H9 (cell line): ENCODE data around the gene RPL22. TPM values are rescaled to one million over a fixed set of nuclear protein-coding genes. Genes with fewer than 3 reads are reported as not detected.
A peak's percentile ranks its signal among the peaks of the same experiment; 100 is the strongest.

ENCODE experiments used
- DNase-seq: peaks from one replicate; pipeline ENCODE4 v3.0.0-alpha.2; 2017
- H2AFZ ChIP-seq: one replicate; pipeline ENCODE4 v1.6.1; 2013; ENCODE audit warnings: mild to moderate bottlenecking, low read length, control low read depth, moderate library complexity
- H2AK5ac ChIP-seq: 2 replicates; pipeline ENCODE4 v1.6.1; 2013; ENCODE audit warnings: low read length, control low read depth, mixed read lengths; ENCODE audit not compliant: insufficient read length
- H2BK120ac ChIP-seq: one replicate; pipeline ENCODE4 v1.6.1; 2013; ENCODE audit warnings: low read depth, mild to moderate bottlenecking, low read length, control low read depth, inconsistent platforms; ENCODE audit not compliant: poor library complexity, severe bottlenecking
- H2BK12ac ChIP-seq: 2 replicates; pipeline ENCODE4 v1.6.1; 2013; ENCODE audit warnings: low read length, control low read depth, mixed read lengths, low read depth; ENCODE audit not compliant: insufficient read length
- H2BK15ac ChIP-seq: 2 replicates; pipeline ENCODE4 v1.6.1; 2013; ENCODE audit warnings: low read depth, low read length, control low read depth
- H2BK20ac ChIP-seq: one replicate; pipeline ENCODE4 v1.6.1; 2013; ENCODE audit warnings: low read depth, mild to moderate bottlenecking, low read length, control low read depth, inconsistent platforms; ENCODE audit not compliant: poor library complexity, severe bottlenecking
- H2BK5ac ChIP-seq: 2 replicates; pipeline ENCODE4 v1.6.1; 2013; ENCODE audit warnings: low read length, control low read depth, mixed read lengths; ENCODE audit not compliant: insufficient read length
- H3K14ac ChIP-seq: 2 replicates; pipeline ENCODE4 v1.6.1; 2013; ENCODE audit warnings: low read length, control low read depth; ENCODE audit not compliant: insufficient read depth
- H3K18ac ChIP-seq: 2 replicates; pipeline ENCODE4 v1.6.1; 2013; ENCODE audit warnings: low read depth, mild to moderate bottlenecking, mixed read lengths, low read length, control low read depth; ENCODE audit not compliant: insufficient read length
- H3K23ac ChIP-seq: 2 replicates; pipeline ENCODE4 v1.6.1; 2013; ENCODE audit warnings: low read length, control low read depth, mixed read lengths, low read depth; ENCODE audit not compliant: insufficient read length
- H3K23me2 ChIP-seq: 2 replicates; pipeline ENCODE4 v1.6.1; 2013; ENCODE audit warnings: low read depth, mild to moderate bottlenecking, mixed read lengths, low read length, control low read depth; ENCODE audit not compliant: insufficient read length, poor library complexity, severe bottlenecking
- H3K27ac ChIP-seq: 2 replicates; pipeline ENCODE4 v1.5.1; 2013; ENCODE audit warnings: low read length, control low read depth, mixed read lengths, low read depth; ENCODE audit not compliant: insufficient read length
- H3K27me3 ChIP-seq: 2 replicates; pipeline ENCODE4 v1.6.1; 2013; ENCODE audit warnings: low read length, control low read depth, inconsistent platforms; ENCODE audit not compliant: insufficient read depth
- H3K4ac ChIP-seq: 2 replicates; pipeline ENCODE4 v1.6.1; 2013; ENCODE audit warnings: low read depth, mild to moderate bottlenecking, control low read depth, inconsistent platforms, low read length, moderate library complexity
- H3K4me1 ChIP-seq: 2 replicates; pipeline ENCODE4 v1.6.1; 2013; ENCODE audit warnings: low read length, control low read depth, inconsistent platforms; ENCODE audit not compliant: insufficient read depth
- H3K4me2 ChIP-seq: 2 replicates; pipeline ENCODE4 v1.6.1; 2013; ENCODE audit warnings: low read length, control low read depth, mixed read lengths; ENCODE audit not compliant: insufficient read length, insufficient read depth
- H3K56ac ChIP-seq: 2 replicates; pipeline ENCODE4 v1.6.1; 2013; ENCODE audit warnings: low read depth, mild to moderate bottlenecking, mixed read lengths, low read length, control low read depth; ENCODE audit not compliant: insufficient read length
- H3K79me1 ChIP-seq: 2 replicates; pipeline ENCODE4 v1.6.1; 2013; ENCODE audit warnings: low read depth, mild to moderate bottlenecking, moderate library complexity, low read length, control low read depth, inconsistent platforms; ENCODE audit not compliant: insufficient read depth, poor library complexity, severe bottlenecking
- H3K79me2 ChIP-seq: 2 replicates; pipeline ENCODE4 v1.6.1; 2013; ENCODE audit warnings: low read length, control low read depth, inconsistent platforms; ENCODE audit not compliant: insufficient read depth
- H3K9ac ChIP-seq: 2 replicates; pipeline ENCODE4 v1.6.1; 2013; ENCODE audit warnings: low read length, control low read depth, mixed read lengths; ENCODE audit not compliant: insufficient read length; ENCODE audit errors: extremely low read depth
- H3K9me3 ChIP-seq: one replicate; pipeline ENCODE4 v1.6.1; 2013; ENCODE audit warnings: low read depth, low read length, inconsistent platforms; ENCODE audit not compliant: control insufficient read depth
- H3T11ph ChIP-seq: one replicate; pipeline ENCODE4 v1.6.1; 2013; ENCODE audit warnings: mild to moderate bottlenecking, low read length, control low read depth, inconsistent platforms
- H4K20me1 ChIP-seq: one replicate; pipeline ENCODE4 v1.6.1; 2013; ENCODE audit not compliant: control insufficient read depth, insufficient read length, insufficient read depth
- H4K5ac ChIP-seq: 2 replicates; pipeline ENCODE4 v1.6.1; 2013; ENCODE audit warnings: low read depth, mild to moderate bottlenecking, mixed read lengths, low read length, control low read depth; ENCODE audit not compliant: insufficient read length
- H4K8ac ChIP-seq: replicated peaks from 2 replicates; pipeline ENCODE4 v1.6.1; 2013; ENCODE audit warnings: low read length, control low read depth, mixed read lengths, low read depth; ENCODE audit not compliant: insufficient read length
- H4K91ac ChIP-seq: 2 replicates; pipeline ENCODE4 v1.6.1; 2013; ENCODE audit warnings: low read depth, mild to moderate bottlenecking, moderate library complexity, mixed read lengths, low read length, control low read depth; ENCODE audit not compliant: insufficient read length
- H3K27ac Mint-ChIP-seq, 3 experiments: 2 replicates in 2 of 3; 3 replicates in 1 of 3; pipeline ENCODE4 v1.8.0; 2020 to 2021; ENCODE audit warnings: mixed read lengths in 3 of 3, mild to moderate bottlenecking in 1 of 3, moderate library complexity in 1 of 3
- H3K27me3 Mint-ChIP-seq: 2 replicates; pipeline ENCODE4 v1.8.0; 2021; ENCODE audit warnings: low read depth, mild to moderate bottlenecking, moderate library complexity, mixed read lengths
- H3K36me3 Mint-ChIP-seq, 3 experiments: 2 replicates in 2 of 3; 3 replicates in 1 of 3; pipeline ENCODE4 v1.8.0; 2020 to 2021; ENCODE audit warnings: low read depth in 3 of 3, mixed read lengths in 3 of 3; ENCODE audit not compliant: insufficient read depth in 1 of 3
- H3K4me1 Mint-ChIP-seq, 2 experiments: 2 replicates each; pipeline ENCODE4 v1.8.0; 2020; ENCODE audit warnings: mixed read lengths in 2 of 2
- H3K4me3 Mint-ChIP-seq, 2 experiments: 2 replicates in 1 of 2; 3 replicates in 1 of 2; pipeline ENCODE4 v1.8.0; 2020 to 2021; ENCODE audit warnings: mild to moderate bottlenecking in 2 of 2, mixed read lengths in 2 of 2, moderate library complexity in 1 of 2
- H3K9me3 Mint-ChIP-seq, 2 experiments: 2 replicates in 1 of 2; 3 replicates in 1 of 2; pipeline ENCODE4 v1.8.0; 2020; ENCODE audit warnings: mild to moderate bottlenecking in 2 of 2, mixed read lengths in 2 of 2, moderate library complexity in 1 of 2
- CTCF ChIP-seq: fragments of 200-600 bp; sonication (generic); conservative IDR thresholded peaks from 3 replicates; pipeline ENCODE4 v1.8.0; 2021; ENCODE audit warnings: antibody characterized with exemption, mild to moderate bottlenecking
- WGBS: extraction: QIAGEN DNeasy Blood & Tissue Kit; methylation state at CpG from one replicate; pipeline ENCODE4 v1.1.7; 2013; ENCODE audit warnings: missing lambda C conversion rate, low lambda C conversion rate, mixed read lengths; ENCODE audit not compliant: insufficient read length; ENCODE audit errors: extremely low coverage; 5-methylcytosine and 5-hydroxymethylcytosine counted together
- total RNA-seq: library from RNA; stranded (reverse); gene quantifications from 2 replicates; pipeline ENCODE4 v1.2.1, GENCODE V29; 2021

The RPL22 gene
- total RNA-seq, 1 experiment from 2014 or later, result 582 TPM

GRCh38 chr1:6241887-6242740, 42.7 kb upstream of the RPL22 start:
- peaks cover 54 to 56% of the 10 kb centered on the region in 2 experiments for H3K4me1 Mint-ChIP-seq

More at GRCh38 chr1:6241887-6242740, 42.7 kb upstream of the RPL22 start:
- Histone ChIP-seq H3K14ac (peak overlapping the region; percentile 54; the same call in 1 of the 2 replicates), H2AK5ac (no peak overlapping the region), H2AFZ (no peak overlapping the region), H3K18ac (peak overlapping the region; percentile 66), H3K23ac (no peak overlapping the region), H4K20me1 (no peaks in the 10 kb centered on the region), H2BK120ac (no peak overlapping the region), H2BK15ac (no peak overlapping the region), H3K9ac (no peak overlapping the region), H3K4ac (no peak overlapping the region), H4K8ac (no peak overlapping the region), H3K79me2 (no peaks in the 10 kb centered on the region), H4K91ac (no peak overlapping the region), H3K4me2 (peak overlapping the region; percentile 5), H4K5ac (no peak overlapping the region), H3T11ph (no peak overlapping the region), H3K27me3 (no peaks in the 10 kb centered on the region; the same call in 1 of the 2 replicates), H3K56ac (no peak overlapping the region), H2BK12ac (no peak overlapping the region), H2BK20ac (no peak overlapping the region), H2BK5ac (no peak overlapping the region), H3K79me1 (no peaks in the 10 kb centered on the region), H3K27ac (no peak overlapping the region), H3K9me3 (no peaks in the 10 kb centered on the region), H3K23me2 (peaks cover 25% of the 10 kb centered on the region), H3K4me1 (peaks cover 5% of the 10 kb centered on the region; the same call in 1 of the 2 replicates)
- H3K36me3 Mint-ChIP-seq, result no peaks in the 10 kb centered on the region
- no CpG with 5 or more reads among the region's 99 CpGs for WGBS
- TF ChIP-seq CTCF, result no peak
- DNase-seq, result peak; percentile 79
- H3K9me3 Mint-ChIP-seq, result no peaks in the 10 kb centered on the region; a peak in 1 of 5 replicates
- peaks cover 13% of the 10 kb centered on the region for H3K27me3 Mint-ChIP-seq
- peak overlapping the region; percentile 49 to 67 for H3K4me3 Mint-ChIP-seq
- H3K27ac Mint-ChIP-seq, result peak overlapping the region in 2 of 3 experiments; percentile 61 to 80; a peak in 3 of 7 replicates
